Amniotic epithelial cell (primary cell): ENCODE results near the gene DOLK.

ENCODE experiments used
- DNase-seq: peaks from one replicate; pipeline ENCODE4 v3.0.0-alpha.2; 2010; ENCODE audit warnings: low read depth

The DOLK gene

DNA sequence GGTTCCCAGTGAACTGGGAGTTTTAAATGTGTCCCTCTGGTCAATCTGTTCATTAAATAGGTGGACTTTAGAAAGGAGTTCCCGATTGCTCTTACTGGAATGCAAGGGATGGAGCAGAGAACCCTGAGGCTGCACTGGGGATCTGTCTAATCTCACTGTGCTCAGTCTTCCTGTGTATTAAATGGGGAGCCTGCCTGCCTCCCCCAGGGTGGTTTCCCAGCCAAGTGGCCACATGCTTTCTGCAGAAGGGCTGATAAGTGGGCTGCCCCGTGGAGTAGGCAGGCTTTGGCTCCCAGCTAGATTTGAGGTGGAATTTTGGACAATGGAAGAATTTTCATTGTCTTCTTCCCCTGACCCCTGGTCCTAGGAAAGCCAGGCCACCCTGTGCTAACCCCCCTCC is 40.7 kb downstream of the DOLK start:
- no peak for DNase-seq

DNA sequence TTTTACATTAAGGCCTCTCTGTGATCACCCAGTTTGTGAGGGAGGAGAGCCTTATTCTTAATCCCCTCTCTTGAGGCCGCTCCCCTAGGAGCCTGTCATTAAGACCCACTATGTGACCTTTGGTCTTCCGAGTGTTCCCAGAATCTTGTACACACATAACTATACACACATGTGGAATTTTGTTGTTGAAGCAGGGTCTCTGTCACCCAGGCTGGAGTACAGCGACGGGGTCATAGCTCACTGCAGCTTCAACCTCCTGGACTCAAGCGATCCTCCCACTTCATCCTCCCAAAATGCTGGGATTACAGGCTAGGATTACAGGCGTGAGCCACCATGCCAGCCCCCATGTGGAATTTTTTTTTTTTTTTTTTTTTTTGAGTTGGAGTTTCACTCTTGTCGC is 41.4 kb downstream of the DOLK start:
- DNase-seq, result no peak

DNA sequence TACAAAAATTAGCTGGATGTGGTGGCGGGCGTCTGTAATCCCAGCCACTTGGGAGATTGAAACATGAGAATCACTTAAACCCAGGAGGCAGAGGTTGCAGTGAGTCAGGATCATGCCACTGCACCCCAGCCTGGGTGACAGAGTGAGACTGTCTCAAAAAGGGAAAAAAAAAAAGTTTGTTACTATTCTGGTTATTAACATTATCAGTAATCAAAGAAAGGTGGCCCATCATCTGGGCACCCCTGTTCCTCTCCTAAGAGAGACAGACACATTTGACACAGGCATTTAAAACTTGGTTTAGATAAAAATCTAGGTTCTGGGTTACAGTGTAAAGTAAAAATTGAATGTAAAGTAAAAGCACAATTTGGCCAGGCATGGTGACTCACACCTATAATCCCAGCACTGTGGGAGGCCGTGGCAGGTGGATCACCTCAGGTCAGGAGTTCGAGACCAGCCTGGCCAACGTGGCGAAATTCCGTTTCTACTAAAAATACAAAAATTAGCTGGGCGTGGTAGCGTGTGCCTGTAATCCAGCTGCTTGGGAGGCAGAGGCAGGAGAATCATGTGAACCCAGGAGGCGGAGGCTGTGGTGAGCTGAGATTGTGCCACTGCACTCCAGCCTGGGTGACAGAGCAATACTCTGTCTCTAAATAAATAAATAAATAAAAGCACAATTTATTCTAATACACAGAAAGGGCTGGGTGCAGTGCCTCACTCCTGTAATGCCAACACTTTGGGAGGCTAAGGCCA is 43.4 kb downstream of the DOLK start:
- DNase-seq, result no peak

DNA sequence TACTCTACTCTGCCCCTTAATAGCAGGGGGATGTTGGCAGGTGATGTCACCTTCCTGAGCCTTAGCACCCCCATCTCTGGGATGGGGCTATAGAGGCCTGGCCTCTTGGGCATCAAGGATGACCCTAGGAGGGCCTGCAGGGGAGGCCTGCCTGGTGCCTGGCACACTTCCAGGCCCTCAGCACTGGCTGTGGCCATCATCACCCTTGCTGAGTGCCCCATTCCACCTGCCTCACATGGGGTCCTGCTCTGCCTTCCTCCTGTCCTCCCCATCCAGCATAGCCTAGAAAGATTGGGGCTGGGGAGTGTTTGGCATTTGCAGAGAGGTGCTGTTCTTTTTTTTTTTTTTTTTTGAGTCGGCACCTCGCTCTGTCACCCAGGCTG is 44.3 kb downstream of the DOLK start:
- DNase-seq, result no peak

DNA sequence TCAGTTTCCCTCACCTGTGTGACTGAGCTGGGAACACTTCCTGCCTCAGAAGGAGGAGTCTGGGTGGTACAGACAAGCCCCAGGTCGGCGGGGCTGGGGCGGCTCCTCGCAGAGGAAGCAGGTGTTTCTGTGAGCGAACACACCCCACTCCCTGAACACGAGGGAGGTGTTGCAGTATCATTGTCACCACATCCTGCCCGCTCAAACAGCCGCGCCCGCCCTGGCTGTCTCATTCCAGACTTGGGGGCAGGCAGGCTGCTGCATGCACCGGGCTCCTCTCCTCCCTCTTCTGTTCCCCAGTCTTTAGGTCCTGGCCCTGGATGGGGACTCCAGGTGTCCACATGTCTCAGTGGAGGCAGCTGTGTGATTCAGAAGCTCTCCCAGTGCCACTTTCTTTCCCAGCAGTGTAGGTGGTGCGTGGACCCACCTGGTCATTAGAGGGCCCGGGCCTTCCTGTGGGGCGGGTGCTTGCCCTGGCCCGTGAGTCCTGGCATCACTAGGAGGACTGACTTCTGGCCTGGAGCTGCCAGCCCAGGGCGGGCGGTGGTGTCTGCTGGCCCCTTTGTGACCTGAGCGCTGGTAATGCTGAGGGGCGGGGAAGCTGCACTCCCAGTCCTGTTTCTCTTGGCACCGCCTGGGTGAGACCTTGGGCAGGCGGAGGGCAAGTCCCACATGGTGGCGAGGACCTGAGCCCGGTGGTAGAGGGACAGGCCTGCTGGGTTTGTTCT is 44.9 kb downstream of the DOLK start:
- no peak for DNase-seq

DNA sequence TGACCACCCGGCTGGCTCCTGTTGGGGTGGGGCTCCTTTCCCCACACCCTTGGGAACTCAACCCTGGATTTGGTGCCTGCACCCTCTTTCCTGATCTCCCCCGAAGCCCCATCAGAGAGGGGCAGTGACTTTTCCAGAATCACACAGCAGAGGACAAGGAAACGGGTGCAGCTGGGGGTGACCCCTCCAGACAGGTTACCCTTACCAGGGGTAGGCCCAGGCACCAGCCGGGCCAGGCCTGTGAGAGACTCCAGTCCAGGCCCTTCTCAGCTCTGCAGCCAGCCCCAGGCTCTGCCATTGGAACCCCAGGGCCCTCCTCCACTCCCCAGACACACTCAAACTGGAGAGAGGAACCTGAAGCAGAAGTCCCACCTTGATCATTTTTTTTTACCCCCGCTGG is 45.6 kb downstream of the DOLK start:
- DNase-seq, result no peak

DNA sequence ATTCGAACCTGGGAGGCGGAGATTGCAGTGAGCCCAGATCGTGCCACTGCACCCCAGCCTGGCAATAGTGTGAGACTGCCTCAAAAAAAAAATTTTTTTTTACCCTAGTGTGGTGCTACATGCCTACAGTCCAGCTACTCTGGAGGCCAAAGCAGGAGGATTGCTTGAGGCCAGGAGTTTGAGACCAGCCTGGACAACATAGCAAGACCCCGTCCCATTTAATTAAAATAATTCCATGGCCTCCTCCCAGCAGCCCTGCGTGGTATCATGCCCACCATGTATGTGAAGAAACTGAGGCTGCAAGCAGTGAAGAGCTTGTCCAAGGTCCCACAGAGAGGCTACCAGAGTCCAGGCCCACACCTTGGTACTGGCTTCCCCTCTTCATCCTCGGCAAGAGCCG is 46.0 kb downstream of the DOLK start:
- DNase-seq, result no peak

DNA sequence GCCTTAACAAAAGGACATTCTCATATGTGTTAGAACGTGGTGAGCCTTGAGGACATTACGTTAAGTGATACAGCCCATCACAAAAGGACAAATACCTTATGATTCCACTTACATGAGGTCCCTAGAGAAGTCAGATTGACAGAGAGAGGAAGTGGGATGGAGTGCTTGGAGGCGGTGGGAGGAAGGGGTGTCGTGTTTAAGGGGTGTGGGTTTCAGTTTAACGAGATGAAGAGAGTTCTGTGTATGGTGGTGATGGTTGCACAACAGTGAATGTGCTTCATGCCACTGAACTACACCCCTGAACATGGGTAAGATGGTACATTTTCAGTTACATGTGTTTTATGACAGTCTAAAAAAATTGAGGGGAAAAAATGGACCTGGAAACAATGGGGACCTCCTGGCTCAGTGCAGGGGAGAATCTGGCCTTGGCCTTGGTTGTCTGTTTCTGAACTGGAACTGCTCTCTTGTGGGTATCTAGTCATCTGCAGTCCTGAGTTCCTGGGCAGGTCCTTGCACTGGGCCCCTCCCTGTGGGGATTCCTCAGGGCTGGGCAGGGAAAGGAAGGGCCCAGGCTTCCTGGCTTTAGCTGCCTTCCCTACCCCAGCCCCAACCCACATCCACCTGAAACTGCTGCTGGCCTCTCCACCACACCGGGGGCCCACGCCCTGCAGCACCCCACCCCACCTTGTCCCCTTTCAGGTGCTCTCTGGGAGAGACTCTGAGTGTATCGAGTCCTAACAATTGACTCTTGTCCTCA is 47.7 kb downstream of the DOLK start:
- DNase-seq, result no peak

DNA sequence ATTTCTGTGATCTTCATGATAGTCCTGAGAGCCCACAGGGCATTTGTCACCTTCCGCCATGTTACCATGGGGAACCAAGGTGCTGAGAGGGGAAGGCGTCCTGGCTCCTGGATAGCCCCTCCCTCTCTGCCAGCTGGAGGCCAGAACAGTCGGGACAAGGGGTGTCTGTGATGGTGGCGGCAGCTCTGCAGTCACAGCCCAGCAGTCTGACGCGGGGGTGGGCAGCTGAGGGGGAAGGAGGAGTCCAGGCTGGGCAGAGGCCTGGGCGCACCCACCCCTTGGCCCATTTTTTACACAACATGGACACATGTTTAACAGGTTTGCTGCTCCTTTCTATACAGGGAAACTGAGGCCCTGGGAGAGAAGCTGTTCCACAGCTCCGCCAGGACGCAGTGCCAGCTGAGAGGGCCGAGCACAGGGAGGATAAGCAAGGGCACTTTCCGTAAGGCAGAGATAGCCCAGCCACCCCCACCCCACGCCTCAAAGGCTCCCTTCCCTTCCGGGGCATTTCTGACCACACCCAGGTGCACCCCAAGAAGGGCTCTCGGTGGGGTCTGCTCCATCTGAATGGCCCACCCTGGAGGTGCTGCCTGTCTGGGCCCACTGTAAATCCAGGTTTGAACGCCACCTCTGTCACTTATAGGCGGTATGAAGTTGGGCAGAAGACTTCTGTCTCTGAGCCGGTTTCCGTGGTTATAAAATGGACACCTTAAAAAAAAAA is 48.4 kb downstream of the DOLK start:
- DNase-seq, result no peak

DNA sequence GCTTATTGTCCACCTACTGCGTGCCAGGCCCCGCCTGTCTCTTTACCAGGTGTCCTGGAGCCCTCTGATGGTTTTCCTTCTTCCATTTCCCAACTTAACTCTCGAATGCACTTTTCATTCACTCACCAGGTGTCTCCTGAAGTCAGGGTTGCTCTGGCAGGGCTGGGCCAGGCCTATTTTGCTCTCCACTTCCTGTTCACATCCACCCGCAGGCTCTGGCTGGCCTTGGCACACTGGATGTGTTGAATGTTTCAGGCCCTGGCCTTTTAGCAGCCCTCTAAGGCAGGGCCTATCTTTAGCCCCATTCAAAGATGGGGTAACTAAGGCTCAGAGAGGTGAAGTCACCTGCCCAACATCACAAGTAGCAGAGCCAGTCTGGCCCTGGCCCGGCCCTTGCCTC is 49.0 kb downstream of the DOLK start:
- DNase-seq, result no peak

DNA sequence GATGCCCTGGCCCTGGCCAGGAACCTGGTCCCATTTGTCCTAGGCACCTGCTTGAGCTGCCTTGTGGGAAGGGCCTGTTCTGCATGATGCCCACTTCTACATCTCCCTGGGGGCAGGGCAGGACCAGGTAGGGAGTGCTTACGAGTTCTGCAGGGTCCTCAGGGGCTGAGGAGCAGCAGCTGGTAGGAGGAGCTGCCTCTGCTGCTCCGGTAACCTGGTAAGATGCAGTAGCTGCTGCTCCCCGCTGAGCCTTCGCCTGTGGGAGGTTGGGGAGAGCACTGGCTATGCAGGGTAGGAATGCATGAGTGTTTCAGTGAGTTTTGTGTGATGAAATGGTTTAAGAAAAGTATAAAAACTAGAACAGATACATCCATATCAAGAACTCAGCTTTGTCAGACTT is 51.8 kb downstream of the DOLK start:
- peak; percentile 76 for DNase-seq
